ENCODE data around the gene SERPINA12. TPM values are rescaled to one million over a fixed set of nuclear protein-coding genes. Genes with fewer than 3 reads are reported as not detected.

The SERPINA12 gene
- total and polyA plus RNA-seq, 2 of the 13 experiments (the other 11 are each of a cell fraction or from before 2014, with no cell fraction given), result 0.08 TPM; not detected in 1

DNA sequence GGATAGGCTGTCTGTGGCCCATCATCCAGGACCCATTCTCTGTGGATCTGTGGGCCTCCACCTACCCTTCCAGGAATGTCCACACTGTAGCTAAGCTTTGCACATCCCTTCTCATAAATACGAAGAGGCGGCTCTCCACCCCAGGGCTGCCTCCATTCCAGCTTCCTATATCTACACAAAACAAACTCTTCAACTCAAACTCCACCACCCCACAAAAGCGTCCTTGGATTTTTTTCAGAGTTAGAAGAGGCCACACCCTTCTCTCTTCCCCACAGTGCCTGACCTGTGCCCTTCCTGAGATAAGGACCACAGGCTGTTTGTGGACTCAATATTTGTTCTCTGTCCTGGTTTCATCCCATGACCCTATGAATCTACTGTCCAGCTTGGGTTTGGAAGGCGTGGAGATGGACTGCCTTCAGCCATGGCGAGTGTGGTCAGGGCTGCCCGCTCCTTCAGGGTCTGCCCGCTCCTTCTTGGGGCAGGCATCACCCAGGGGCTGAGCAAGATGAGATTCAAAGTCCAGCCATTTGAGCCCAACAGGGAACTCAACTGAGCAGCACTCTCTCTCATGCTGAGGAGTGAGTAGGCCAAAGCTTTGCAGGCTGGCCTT is 13.0 kb upstream of the SERPINA12 start (continued):
- TF ChIP-seq, protein P1, sequence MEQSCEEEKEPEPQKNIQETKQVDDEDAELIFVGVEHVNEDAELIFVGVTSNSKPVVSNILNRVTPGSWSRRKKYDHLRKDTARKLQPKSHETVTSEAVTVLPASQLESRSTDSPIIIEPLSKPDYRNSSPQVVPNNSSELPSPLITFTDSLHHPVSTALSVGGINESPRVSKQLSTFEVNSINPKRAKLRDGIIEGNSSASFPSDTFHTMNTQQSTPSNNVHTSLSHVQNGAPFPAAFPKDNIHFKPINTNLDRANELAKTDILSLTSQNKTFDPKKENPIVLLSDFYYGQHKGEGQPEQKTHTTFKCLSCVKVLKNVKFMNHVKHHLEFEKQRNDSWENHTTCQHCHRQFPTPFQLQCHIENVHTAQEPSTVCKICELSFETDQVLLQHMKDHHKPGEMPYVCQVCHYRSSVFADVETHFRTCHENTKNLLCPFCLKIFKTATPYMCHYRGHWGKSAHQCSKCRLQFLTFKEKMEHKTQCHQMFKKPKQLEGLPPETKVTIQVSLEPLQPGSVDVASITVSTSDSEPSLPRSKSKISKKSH (CRISPR knock-in tag; IDR thresholded peaks at IDR 0.05; ENCODE audit: borderline replicate concordance), result no peak
- TF ChIP-seq ZNF770 (CRISPR knock-in tag; IDR thresholded peaks at IDR 0.05) (peak; percentile 67), ZNF281 (CRISPR knock-in tag; IDR thresholded peaks at IDR 0.05; ENCODE audit: borderline replicate concordance) (no peak; the same call in 1 of the 2 replicates), CHD2 (IDR thresholded peaks at IDR 0.05; ENCODE audit: low read depth, low read length) (no peak), KDM5A (IDR thresholded peaks at IDR 0.05; ENCODE audit: borderline replicate concordance, low read length) (no peak), NR2F6 (IDR thresholded peaks at IDR 0.05) (peak; percentile 97), NR2F6 (CRISPR knock-in tag; IDR thresholded peaks at IDR 0.05) (peak; percentile 98)
- TF ChIP-seq, protein P2, sequence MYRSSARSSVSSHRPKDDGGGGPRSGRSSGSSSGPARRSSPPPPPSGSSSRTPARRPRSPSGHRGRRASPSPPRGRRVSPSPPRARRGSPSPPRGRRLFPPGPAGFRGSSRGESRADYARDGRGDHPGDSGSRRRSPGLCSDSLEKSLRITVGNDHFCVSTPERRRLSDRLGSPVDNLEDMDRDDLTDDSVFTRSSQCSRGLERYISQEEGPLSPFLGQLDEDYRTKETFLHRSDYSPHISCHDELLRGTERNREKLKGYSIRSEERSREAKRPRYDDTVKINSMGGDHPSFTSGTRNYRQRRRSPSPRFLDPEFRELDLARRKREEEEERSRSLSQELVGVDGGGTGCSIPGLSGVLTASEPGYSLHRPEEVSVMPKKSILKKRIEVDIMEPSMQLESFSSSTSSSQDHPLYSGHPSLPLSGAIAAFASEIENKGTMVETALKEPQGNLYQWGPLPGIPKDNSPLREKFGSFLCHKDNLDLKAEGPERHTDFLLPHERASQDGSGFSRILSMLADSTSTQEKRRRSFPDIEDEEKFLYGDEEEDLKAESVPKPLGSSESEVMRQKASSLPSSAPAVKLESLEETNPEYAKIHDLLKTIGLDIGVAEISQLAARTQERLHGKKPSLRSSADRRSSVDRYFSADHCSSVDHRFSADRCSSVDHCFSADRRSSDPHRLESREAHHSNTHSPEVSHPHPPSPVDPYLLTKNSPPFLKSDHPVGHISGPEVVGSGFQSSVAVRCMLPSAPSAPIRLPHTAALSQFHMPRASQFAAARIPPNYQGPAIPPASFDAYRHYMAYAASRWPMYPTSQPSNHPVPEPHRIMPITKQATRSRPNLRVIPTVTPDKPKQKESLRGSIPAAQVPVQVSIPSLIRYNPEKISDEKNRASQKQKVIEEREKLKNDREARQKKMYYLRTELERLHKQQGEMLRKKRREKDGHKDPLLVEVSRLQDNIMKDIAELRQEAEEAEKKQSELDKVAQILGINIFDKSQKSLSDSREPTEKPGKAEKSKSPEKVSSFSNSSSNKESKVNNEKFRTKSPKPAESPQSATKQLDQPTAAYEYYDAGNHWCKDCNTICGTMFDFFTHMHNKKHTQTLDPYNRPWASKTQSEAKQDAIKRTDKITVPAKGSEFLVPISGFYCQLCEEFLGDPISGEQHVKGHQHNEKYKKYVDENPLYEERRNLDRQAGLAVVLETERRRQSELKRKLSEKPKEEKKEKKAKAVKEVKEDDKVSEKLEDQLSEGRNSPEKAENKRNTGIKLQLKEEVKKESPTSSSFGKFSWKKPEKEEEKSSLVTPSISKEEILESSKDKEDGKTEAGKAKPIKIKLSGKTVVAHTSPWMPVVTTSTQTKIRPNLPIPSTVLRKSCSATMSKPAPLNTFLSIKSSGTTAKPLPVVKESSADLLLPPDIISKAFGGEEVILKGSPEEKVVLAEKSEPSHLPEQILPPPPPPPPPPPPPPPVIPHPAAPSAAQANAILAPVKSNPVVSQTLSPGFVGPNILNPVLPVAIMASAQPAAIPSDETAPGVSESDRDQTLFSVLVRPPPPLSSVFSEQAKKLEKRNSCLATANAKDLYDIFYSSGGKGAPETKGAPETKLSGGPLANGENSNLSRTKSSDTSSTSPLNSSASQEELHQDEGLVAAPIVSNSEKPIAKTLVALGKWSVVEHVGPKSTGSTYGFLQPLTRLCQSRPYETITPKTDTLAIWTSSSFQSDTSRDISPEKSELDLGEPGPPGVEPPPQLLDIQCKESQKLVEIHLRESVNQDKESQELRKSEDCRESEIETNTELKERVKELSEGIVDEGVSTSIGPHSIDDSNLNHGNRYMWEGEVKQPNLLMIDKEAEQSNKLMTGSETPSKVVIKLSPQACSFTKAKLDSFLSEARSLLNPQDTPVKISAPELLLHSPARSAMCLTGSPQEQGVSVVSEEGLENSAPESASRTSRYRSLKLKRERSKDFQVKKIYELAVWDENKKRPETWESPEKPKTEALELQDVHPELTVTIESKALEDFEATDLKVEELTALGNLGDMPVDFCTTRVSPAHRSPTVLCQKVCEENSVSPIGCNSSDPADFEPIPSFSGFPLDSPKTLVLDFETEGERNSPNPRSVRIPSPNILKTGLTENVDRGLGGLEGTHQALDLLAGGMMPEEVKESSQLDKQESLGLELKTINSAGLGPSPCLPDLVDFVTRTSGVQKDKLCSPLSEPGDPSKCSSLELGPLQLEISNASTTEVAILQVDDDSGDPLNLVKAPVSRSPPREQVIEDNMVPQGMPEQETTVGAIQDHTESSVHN (CRISPR knock-in tag; IDR thresholded peaks at IDR 0.05), result no peak
- TF ChIP-seq, protein P3, sequence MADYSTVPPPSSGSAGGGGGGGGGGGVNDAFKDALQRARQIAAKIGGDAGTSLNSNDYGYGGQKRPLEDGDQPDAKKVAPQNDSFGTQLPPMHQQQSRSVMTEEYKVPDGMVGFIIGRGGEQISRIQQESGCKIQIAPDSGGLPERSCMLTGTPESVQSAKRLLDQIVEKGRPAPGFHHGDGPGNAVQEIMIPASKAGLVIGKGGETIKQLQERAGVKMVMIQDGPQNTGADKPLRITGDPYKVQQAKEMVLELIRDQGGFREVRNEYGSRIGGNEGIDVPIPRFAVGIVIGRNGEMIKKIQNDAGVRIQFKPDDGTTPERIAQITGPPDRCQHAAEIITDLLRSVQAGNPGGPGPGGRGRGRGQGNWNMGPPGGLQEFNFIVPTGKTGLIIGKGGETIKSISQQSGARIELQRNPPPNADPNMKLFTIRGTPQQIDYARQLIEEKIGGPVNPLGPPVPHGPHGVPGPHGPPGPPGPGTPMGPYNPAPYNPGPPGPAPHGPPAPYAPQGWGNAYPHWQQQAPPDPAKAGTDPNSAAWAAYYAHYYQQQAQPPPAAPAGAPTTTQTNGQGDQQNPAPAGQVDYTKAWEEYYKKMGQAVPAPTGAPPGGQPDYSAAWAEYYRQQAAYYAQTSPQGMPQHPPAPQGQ (CRISPR knock-in tag; IDR thresholded peaks at IDR 0.05; ENCODE audit: borderline replicate concordance), result no peak; the same call in 1 of the 2 replicates

All from HepG2 (cell line).